ENCODE measurements around the gene ZSWIM2.
A peak's percentile ranks its signal among the peaks of the same experiment; 100 is the strongest.
"Not testable (repeated sequence)": the region's sequence is repeated elsewhere in the genome, so short reads cannot be mapped to it uniquely, and the experiment has no call there.

Gene ZSWIM2, protein sequence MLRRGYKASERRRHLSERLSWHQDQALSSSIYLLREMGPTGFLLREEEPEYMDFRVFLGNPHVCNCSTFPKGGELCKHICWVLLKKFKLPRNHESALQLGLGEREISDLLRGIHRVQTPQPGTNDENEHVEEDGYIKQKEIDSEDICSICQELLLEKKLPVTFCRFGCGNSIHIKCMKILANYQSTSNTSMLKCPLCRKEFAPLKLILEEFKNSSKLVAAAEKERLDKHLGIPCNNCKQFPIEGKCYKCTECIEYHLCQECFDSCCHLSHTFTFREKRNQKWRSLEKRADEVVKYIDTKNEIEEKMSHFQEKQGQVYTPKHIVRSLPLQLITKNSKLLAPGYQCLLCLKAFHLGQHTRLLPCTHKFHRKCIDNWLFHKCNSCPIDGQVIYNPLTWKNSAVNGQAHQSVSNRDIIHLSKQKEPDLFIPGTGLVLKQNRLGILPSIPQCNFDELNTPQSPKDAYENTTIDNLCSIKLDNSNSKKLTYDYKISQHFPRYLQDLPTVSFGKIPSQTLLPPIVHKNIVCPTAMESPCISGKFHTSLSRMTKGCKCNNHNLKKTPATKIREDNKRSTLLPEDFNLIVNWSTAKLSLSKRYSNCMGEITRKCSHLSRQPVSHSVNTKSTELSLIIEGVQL

DNA sequence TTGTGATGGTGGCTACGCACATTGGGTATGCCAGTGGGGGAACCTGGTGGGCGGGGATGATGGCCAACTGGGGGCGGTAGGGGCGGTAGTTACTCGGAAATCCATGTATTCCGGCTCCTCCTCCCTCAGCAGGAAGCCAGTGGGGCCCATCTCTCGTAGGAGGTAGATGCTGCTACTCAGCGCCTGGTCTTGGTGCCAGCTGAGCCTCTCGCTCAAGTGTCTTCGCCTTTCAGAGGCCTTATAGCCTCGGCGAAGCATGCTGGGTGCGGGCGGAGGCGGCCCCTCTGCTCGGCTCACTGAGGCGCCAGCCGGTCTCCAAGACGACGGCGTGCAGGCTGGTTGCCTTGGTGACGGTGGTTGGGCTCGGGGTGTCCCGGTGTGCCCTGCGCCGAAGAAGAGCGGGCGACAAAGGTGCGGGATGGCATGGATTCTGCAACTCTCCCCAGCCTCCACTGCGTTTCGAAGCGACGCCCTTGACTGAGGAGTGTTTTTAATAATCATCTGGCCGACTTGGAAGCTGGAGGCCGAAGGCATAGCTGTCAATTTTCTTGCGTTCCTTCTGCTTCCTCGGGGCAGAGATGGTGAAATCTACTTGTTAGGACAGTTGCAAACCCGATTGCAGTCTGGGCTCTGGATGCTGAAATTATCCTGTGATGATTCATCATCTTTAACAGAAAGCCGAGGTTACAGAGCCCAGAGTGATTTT, at the start of gene ZSWIM2:
ZSWIM2 (minus strand) TSS at position 298 of the 706 bp plus-strand sequence; CDS start at position 258, 40 bp downstream.
- DNase-seq = peak; percentile 33

- DNase-seq = not testable (repeated sequence)
Observed at GRCh38 chr2:186896220-186896619, 47.2 kb upstream of the ZSWIM2 start.

DNA sequence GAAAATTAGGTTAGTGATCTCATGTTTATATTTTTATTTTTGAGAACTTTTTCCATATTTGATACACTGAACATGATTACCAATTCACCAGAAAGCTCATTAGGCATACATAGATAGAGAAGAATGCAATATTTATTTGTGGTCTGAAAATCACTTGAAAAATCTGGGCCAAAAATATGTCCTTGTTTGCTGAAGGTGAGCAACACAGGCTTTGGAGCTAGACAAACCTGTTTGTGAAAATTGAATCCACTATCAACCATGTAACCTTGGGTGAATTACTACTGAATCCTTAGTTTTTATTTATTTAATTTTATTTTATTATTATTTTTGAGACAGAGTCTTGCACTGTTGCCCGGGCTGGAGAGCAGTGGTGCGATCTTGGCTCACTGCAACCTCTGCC, 46.5 kb upstream of the ZSWIM2 start:
- DNase-seq = no peak

DNA sequence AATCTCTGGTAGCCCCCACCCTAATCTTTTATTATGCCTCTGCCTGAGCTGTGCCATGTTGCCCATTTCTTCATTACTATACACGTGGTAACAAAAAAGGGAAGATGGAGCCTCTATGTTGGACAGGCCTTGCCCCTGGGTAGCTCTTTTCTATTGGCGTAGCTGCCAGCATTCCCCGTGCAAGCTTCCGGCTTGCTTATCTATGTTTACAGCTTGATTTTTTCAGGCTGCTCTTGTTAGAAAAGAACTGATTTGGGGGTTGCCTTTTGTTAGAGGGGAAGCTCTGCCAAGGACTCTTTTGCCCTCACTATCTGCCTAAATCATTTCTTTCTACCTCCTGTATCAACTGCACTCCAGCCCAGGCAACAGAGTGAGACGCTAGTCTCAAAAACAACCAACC, 45.5 kb upstream of the ZSWIM2 start:
- no peak for DNase-seq

GRCh38 chr2:186892821-186893220, 43.9 kb upstream of the ZSWIM2 start:
- DNase-seq = no peak

DNA sequence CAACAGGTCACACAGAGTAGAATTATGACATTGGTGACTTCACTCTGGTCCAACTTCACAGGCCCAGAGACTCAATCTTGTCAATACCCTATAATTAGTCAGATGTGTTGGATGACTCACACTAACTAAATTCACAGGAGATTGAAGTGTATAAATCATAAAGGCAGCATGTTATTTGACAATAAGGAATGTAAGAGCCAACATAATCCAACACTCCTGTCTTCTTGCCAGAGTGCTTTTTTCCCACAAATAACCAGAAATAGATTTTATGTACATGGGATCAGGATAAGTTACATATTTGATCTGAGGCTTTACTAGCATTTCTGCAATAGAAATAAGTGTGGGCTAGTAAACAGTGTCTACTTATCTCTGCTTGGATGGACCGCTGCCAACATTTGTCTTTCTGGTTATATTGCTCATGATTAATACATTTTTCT, 42.2 kb upstream of the ZSWIM2 start:
- DNase-seq = no peak

GRCh38 chr2:186889101-186889879, 40.3 kb upstream of the ZSWIM2 start:
- DNase-seq = no peak

- no peak for DNase-seq
Observed at GRCh38 chr2:186887107-186888090, 38.4 kb upstream of the ZSWIM2 start.

DNA sequence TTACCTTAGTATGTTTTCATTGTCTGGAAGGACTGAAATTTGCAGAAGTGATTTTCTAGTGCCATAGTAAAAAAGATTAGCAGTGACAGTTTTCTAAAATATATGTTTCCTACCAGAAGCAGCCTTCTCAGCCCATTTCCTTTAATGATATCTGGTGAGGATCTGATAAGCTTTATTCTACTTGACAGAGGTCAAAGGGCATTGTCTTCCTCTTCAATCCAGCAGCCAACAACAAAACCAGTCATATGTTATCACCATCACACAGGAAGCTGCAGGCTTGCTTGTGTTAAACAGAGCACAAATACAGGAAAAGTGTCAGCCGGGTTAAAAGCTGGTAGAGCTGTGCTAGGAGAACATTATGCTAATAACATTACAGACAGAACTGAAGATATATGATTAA, 35.6 kb upstream of the ZSWIM2 start:
- no peak for DNase-seq

- no peak for DNase-seq
Observed at GRCh38 chr2:186883666-186884065, 34.7 kb upstream of the ZSWIM2 start.

DNA sequence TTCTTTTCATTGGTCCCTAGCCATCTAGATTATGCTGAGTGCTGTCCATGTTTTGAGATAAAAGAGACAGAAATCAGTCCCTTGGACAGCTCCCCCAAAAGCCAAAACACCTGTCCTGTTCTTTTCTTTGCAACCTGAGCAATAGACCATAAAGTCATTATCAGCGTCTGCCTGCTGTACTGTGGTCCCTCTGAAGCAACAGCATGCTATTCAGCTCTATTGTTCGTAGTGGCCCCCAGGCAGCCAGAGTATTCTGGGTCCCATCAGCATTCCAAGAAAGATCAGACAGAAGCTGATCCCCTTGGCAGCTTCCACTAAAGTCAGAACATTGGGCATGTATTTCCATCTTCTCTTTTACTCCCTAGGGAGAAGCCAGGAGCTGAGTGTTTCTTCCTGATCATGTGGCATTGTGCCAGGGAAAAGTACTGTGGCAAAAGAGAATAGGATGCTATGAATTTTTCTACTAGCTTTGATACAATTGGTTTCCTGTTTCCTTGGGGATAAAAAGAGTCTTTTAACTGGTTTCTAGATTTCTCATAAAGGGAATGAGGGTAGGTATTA, 33.6 kb upstream of the ZSWIM2 start:
- DNase-seq = no peak

DNA sequence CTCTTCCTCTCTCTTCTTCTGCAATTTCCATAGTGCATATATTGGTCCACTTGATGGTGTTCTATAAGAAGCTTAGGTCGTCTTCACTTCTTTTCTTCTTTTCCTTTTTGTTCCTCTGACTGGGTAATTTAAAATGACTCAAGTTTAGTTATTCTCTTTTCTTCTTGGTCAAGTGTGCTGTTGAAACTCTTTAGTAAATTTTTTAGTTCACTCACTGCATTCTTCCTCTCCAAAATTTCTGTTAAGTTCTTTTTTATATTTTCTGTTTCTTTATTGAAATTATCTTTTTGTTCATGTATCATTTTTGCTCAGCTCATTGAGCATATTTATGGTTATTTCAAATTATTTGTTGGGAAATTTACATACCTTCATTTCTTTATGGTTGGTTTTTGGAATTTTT, 32.7 kb upstream of the ZSWIM2 start:
- DNase-seq = no peak

DNA sequence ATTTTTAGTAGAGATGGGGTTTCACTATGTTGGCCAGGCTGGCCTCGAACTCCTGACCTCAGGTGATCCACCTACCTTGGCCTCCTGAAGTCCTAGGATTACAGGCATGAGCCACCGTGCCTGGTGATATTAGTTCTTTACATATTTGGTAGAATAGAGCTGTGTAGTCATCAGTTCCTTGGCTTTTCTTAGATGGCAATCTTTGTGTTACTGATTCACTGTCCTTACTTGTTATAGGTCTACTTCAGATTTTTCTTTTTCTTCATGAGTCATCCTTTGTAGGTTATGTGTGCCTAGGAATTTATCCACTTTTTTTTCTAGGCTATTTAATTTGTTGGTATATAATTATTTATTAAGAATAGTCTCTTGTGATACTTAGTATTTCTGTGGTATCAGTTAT, 30.3 kb upstream of the ZSWIM2 start:
- DNase-seq = no peak

DNA sequence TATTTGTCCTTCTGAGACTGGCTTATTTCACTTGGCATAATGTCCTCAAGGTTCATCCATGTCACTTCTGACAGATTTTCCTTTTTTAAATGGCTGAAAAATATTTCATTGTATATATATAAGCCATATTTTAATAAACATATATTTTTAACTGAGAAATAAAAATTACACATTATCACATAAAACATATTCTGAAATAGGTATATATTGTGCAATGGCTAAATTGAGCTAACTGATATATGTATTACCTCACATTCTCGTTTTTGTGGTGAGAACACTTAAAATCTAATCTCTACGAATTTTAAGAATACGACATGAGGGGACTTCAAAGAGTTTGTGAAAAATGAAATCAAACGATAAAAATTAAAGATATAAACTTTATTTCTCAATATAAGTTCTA, 25.7 kb upstream of the ZSWIM2 start:
- no peak for DNase-seq

DNA sequence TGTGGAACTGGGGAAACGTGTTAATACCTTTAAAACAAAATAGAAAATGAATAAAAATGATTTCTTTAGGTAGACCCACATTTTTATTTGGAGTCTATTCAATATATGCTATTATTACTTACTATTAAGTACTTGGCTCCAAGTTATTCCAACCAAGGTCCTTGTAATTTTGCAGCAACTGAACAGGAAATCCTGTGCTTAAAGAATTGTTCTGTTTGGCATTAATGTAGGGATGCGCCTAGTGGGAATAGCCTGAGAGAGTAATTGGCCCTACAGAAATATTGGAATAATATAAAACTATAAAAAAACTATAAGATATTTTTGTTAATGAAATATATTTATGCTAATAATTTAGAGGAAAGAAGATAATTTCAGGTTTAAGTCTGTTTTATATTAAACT, 22.9 kb upstream of the ZSWIM2 start:
- DNase-seq = no peak

- DNase-seq = peak; percentile 78
Observed at GRCh38 chr2:186868344-186868743, 19.4 kb upstream of the ZSWIM2 start.

DNA sequence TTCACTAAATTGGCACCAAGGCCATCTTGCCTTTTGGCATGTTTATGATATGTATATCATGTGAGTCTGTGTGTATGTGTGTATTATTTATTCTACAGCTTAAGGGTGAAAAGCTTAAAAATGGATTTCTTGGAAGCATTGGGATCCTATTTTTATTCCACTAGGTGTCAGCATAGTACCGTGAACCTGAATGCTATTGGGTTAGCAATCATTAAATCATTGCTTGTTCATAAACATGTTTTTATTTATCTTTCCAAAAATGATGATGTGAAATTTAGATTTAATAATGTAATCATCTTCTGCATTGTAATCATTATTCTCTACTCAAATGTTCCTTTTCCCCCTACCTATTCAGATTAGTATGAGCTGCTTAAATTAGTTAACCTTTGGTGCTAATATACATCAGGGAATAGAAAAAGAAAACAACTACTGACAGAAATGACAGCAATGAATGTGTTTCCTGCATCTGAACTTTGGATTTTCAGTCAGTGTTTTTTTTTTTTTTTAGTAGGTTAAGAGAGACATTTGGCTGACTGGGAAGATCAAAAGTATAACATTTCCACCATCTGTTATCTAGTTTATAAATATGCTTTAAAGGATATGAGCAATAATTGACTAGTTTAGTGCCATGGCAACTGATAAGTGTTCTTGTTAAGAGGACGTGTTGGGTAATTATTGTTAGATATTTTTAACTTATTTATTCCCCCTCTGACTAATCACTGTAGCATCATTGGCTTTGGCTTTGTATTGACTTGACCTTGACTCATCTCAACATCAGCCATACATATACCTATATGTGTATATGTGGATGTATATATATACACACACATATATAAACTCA, 14.1 kb upstream of the ZSWIM2 start:
- peak; percentile 86 for DNase-seq

- DNase-seq = no peak
Observed at GRCh38 chr2:186855216-186855615, 6.2 kb upstream of the ZSWIM2 start.

- DNase-seq = no peak
Observed at GRCh38 chr2:186853951-186854350, 5.0 kb upstream of the ZSWIM2 start.

DNA sequence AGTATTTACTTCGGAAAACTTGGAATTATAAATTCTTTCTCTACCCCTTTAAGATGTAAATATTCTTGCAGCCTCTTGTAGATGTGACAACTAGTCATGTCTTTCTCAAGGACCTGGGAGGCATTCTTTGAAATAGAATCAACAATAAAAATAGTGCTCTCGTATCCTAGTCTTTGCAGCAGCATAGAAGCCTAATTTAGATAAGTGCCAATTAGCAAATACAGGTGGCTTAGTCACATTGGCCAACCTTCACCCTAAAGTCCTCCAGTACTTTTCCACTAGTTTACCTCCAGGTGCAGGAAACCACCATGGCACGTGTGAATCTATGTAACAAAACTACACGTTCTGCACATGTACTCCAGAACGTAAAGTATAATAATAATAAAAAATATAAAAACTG, 3.5 kb upstream of the ZSWIM2 start:
- no peak for DNase-seq
